Pancreas (tissue), 10 donors: ENCODE data around the gene SELENOI. TPM values are rescaled to one million over a fixed set of nuclear protein-coding genes. Genes with fewer than 3 reads are reported as not detected.
"Not testable (repeated sequence)": the region's sequence is repeated elsewhere in the genome, so short reads cannot be mapped to it uniquely, and the experiment has no call there.

Experiments
- ATAC-seq, 4 donors: fragments of 200-7000 bp; cut with Tn5 transposase; one replicate each; pipeline versions ENCODE4 v1.8.0 to v1.9.1; 2020; ENCODE audit warnings: mild to moderate bottlenecking in 4 of 4, moderate library complexity in 4 of 4
- DNase-seq, 6 donors: peaks; one replicate each; pipeline ENCODE4 v3.0.0-alpha.2; 2020
- FAIRE-seq: peaks from 2 replicates; lab custom pipeline; 2012; peaks lifted over from hg19 to GRCh38; lab: Jason Lieb, UNC
- H3K27ac ChIP-seq, 4 donors: fragments of 200-600 bp; sonication (generic); 1 replicate in 3 of 4; 2 replicates in 1 of 4; pipeline versions ENCODE4 v1.5.0 to v1.8.0; 2020
- H3K27me3 ChIP-seq, 4 donors: fragments of 200-600 bp; one replicate each; pipeline ENCODE4 v1.8.0; 2021
- H3K36me3 ChIP-seq, 3 donors: fragments of 200-600 bp; sonication (generic) in 1 of 3; one replicate each; pipeline versions ENCODE4 v1.5.0 to v1.8.0; 2020 to 2021
- H3K4me1 ChIP-seq, 3 donors: fragments of 200-600 bp; one replicate each; pipeline ENCODE4 v1.8.0; 2021
- H3K4me3 ChIP-seq, 4 donors: fragments of 200-600 bp; sonication (generic) in 2 of 4; one replicate each; pipeline versions ENCODE4 v1.5.0 to v1.8.0; 2020 to 2021
- H3K9me3 ChIP-seq, 4 donors: fragments of 200-600 bp; one replicate each; pipeline ENCODE4 v1.8.0; 2021
- CTCF ChIP-seq, 4 donors: fragments of 200-600 bp; sonication (generic) in 3 of 4; IDR thresholded peaks; one replicate each; pipeline versions ENCODE4 v1.5.0 to v1.8.0; 2021; ENCODE audit warnings: antibody characterized with exemption in 4 of 4
- WGBS, 2 donors: extraction: QIAGEN DNeasy Blood & Tissue Kit; methylation state at CpG; one replicate each; pipeline ENCODE4 v1.1.7; 2013; 5-methylcytosine and 5-hydroxymethylcytosine counted together
- intact Hi-C, 3 donors: fragments of 100-400 bp; cut with DNase I; formaldehyde crosslinking; loops; one replicate each; pipeline versions ENCODE4 v1.11.1 to v1.14.2; 2022
- polyA plus RNA-seq, 2 donors: library from polyadenylated mRNA; stranded (reverse); fragments of 200-250 nt; gene quantifications; one replicate each; pipeline ENCODE4 v1.2.3, GENCODE V29; 2013
- total RNA-seq, 6 donors: library from RNA; stranded (reverse); fragmentation: NEBNext Ultra II Directional in 4 of 6; extraction: Animal tissue kit (Norgen Biotek cat#: 25700) in 4 of 6; gene quantifications; one replicate each; pipeline versions ENCODE4 v1.2.1 to v1.2.4, GENCODE V29; 2021 to 2023
- donor health status: healthy with polysubstance abuse.
- donor health status: DM: no; HTN: no; CAD: no; lungs with moderate emphysema.
- donor health status: DM: no; HTN: no; CAD: no.
- donor health status: control.
- donor health status: control.
- donor health status: Bipolar disorder and iron deficiency.
- donor health status: DM: yes; HTN: yes; CAD: no.
- donor health status: DM: no; HTN: no; CAD: no.
- donor health status: DM: no; HTN: no; CAD: no.
- donor health status: DM: yes; HTN: yes; CAD: no.

The SELENOI gene
- total and polyA plus RNA-seq, 8 donors = 1.9 to 16.5 (median 12.3) TPM

DNA sequence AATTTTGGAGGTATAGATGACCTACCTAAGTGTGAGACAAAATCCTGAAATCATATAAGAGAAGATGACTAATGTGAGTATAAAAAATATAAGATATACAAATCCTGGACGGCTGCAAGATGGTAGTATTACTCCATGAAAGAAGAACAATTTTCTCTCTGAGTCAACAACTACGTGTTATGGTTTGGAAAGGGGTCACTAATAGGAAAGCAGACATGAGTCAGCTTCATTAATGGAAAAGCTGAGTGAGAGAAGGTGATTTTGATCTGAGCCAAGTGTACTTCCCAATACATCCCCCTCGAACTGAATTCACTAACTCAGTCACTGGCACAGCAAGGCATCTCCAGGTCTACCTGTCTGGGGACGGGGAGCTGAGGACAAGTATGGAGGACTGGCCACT, 20.1 kb upstream of the SELENOI start:
- no peak for FAIRE-seq
- TF ChIP-seq CTCF (IDR thresholded peaks at IDR 0.05) = no peak
- intact Hi-C loops = loop anchor here in 2 of 3 donors (10.0 kb wide), 1 partner anchor 91 kb away; no protein-coding TSS in a partner anchor

DNA sequence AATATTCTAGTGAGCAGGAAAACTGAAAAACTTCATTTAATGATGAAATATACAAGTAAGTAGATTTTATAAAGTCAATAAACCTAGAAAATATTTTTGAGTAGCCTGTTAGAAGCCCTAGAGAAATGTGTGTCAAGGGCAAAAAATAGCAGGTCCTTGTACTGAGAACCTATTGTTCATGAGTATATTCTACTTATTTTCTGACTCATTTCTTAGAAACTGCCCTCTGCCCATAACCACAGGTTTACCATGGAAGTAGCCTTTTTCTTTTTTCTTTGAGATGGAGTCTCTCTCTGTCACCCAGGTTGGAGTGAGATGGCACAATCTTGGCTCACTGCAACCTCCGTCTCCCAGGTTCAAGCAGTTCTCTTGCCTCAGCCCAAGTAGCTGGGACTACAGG, 19.4 kb upstream of the SELENOI start:
- no peaks in the 10 kb centered on the region for H3K9me3 ChIP-seq
- 88 to 94% methylated on average over 1 of the region's 1 CpG for WGBS, 2 donors
- TF ChIP-seq CTCF (IDR thresholded peaks at IDR 0.05) = no peak
- no peak overlapping the region for H3K4me3 ChIP-seq
- H3K4me1 ChIP-seq = no peaks in the 10 kb centered on the region
- intact Hi-C loops = loop anchor here in 2 of 3 donors (10.0 kb wide), 1 partner anchor 92 kb away; no protein-coding TSS in a partner anchor
- no peaks in the 10 kb centered on the region for H3K36me3 ChIP-seq
- no peak overlapping the region for H3K27ac ChIP-seq
- H3K27me3 ChIP-seq = no peaks in the 10 kb centered on the region
- DNase-seq = no peak
- FAIRE-seq = no peak
- no peak for ATAC-seq

More for the DNA sequence above, 20.1 kb upstream of the SELENOI start:
- Histone ChIP-seq H3K9me3 (no peaks in the 10 kb centered on the region), H3K27ac (no peak overlapping the region), H3K4me3 (no peak overlapping the region), H3K27me3 (no peaks in the 10 kb centered on the region), H3K36me3 (no peaks in the 10 kb centered on the region), H3K4me1 (no peaks in the 10 kb centered on the region)
- DNase-seq = no peak
- ATAC-seq = no peak
- WGBS, 2 donors = 58 to 65% methylated on average over 4 of the region's 4 CpGs

DNA sequence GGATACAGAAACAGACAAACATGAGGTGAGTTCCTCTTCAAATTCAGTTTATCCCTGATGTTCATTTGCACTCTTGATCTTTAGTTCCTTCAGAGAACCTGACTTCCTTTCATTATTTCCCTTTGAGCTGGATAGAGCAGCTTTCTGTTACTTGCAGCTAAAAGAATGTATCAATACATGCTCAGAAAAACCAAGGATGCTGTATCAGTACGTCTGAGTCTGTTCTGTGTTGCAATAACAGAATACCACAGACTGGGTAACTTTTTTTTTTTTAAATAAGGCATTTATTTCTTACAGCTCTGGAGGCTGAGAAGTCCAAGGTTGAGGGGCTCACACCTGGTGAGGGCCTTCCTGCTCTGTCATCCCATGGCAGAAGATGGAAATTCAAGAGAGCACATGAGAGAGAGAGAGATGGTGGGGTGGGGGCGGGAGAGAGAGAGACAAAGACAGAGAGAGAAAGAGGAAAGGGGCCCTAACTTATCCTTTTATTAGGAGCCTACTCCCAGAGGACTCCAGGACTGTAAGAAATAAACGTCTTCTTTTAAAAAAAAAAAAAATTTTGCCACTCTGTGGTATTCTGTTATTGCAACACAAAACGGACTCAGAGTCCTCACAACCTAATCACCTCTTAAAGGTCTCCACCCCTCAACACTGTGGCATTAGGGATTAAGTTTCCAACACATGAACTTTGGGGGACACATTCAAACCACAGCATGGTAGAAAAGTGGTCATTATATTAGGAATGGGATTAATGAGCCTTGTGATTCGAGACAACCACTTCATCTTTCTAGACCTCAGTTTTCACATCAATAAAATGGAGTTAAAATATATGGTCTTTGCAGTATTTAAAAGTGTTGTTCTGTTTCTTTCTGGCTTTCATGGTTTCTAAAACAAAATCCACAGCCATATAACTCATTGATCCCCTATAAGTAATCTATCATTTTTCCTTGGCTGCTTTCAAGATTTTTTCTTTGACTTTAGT, 18.4 kb upstream of the SELENOI start:
- DNase-seq = no peak
- TF ChIP-seq CTCF (IDR thresholded peaks at IDR 0.05) = no peak
- intact Hi-C loops = loop anchor here in 2 of 3 donors (10.0 kb wide), 1 partner anchor 93 kb away; no protein-coding TSS in a partner anchor
- Histone ChIP-seq H3K4me1 (no peaks in the 10 kb centered on the region), H3K4me3 (no peak overlapping the region), H3K27ac (no peak overlapping the region), H3K36me3 (no peaks in the 10 kb centered on the region), H3K27me3 (no peaks in the 10 kb centered on the region), H3K9me3 (no peaks in the 10 kb centered on the region)
- 59 to 61% methylated on average over 5 of the region's 5 CpGs for WGBS, 2 donors
- ATAC-seq = no peak
- FAIRE-seq = no peak

DNA sequence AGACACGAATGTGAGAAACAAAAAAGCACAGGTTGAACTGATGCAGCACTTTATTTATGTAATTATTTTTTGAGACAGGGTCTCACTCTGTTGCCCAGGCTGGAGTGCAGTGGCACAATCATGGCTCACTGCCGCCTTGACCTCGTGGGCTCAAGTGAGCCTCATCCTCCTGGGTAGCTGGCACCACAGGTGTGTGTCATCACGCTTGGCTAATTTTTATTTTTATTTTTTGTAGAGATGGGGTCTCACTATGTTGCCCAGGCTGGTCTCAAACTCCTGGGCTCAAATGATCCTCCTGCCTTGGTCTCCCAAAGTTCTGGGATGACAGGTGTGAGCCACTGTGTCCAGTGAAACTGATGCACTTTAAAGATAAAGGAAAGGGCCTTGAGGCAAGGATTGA, 16.9 kb upstream of the SELENOI start:
- not testable (repeated sequence) for DNase-seq, H3K27me3 ChIP-seq, H3K4me3 ChIP-seq, FAIRE-seq, ATAC-seq, H3K27ac ChIP-seq, H3K9me3 ChIP-seq, H3K36me3 ChIP-seq, H3K4me1 ChIP-seq
- 85 to 94% methylated on average over 4 of the region's 4 CpGs for WGBS, 2 donors
- intact Hi-C loops = loop anchor here in 2 of 3 donors (10.0 kb wide), 1 partner anchor 94 kb away; no protein-coding TSS in a partner anchor

GRCh38 chr2:26330114-26330549, 15.8 kb upstream of the SELENOI start:
- 2 to 4% methylated on average over 7 of the region's 7 CpGs for WGBS, 2 donors
- no peaks in the 10 kb centered on the region for H3K36me3 ChIP-seq
- DNase-seq (peak; percentile 68 to 93 (median 84)), FAIRE-seq (peak; percentile 78), ATAC-seq (peak; percentile 91 to 100 (median 98))
- intact Hi-C loops = no loop called here
- H3K4me1 ChIP-seq = no peaks in the 10 kb centered on the region
- H3K4me3 ChIP-seq = no peak overlapping the region
- H3K27me3 ChIP-seq = no peaks in the 10 kb centered on the region
- peak; percentile 71 to 85 (median 75) for TF ChIP-seq CTCF (IDR thresholded peaks at IDR 0.05)
- H3K27ac ChIP-seq = no peak overlapping the region
- no peaks in the 10 kb centered on the region for H3K9me3 ChIP-seq
